ENCODE data around the gene CLIP4.
A peak's percentile ranks its signal among the peaks of the same experiment; 100 is the strongest.
"Not testable (repeated sequence)": the region's sequence is repeated elsewhere in the genome, so short reads cannot be mapped to it uniquely, and the experiment has no call there.

The CLIP4 gene, protein sequence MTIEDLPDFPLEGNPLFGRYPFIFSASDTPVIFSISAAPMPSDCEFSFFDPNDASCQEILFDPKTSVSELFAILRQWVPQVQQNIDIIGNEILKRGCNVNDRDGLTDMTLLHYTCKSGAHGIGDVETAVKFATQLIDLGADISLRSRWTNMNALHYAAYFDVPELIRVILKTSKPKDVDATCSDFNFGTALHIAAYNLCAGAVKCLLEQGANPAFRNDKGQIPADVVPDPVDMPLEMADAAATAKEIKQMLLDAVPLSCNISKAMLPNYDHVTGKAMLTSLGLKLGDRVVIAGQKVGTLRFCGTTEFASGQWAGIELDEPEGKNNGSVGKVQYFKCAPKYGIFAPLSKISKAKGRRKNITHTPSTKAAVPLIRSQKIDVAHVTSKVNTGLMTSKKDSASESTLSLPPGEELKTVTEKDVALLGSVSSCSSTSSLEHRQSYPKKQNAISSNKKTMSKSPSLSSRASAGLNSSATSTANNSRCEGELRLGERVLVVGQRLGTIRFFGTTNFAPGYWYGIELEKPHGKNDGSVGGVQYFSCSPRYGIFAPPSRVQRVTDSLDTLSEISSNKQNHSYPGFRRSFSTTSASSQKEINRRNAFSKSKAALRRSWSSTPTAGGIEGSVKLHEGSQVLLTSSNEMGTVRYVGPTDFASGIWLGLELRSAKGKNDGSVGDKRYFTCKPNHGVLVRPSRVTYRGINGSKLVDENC

GRCh38 chr2:29114946-29115609, at the start of gene CLIP4:
Gene CLIP4, plus strand, starts transcription at chr2:29115415. Its CDS starts 5,974 bp downstream, at chr2:29121389.
- peak; percentile 44 for DNase-seq

- no peak for DNase-seq
These were observed 48.8 kb upstream of the CLIP4 start for GRCh38 chr2:29066271-29066860.

GRCh38 chr2:29066997-29067605, 48.1 kb upstream of the CLIP4 start:
- no peak for DNase-seq

DNA sequence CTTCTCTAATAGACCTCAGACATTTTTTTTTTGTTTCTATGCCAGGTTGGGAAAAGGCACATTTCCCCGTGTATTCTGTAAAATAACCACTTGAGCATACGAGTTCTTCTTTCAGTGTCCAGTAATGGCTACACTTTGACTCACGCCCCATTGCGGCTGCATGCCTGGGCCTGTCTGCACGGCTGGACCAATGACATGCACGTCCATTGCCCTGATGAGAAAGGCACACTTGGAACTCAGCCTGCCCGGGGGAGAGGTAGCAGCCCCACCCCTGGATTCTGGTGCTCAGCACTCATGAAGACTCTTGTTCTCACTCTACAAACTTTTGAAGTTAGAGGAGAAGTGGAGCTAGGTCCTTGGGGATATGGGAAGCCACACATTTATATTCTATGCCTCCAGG, 46.7 kb upstream of the CLIP4 start:
- DNase-seq, result no peak

- DNase-seq, result no peak
These were observed 44.7 kb upstream of the CLIP4 start for GRCh38 chr2:29070526-29070925.

- no peak for DNase-seq
These were observed 43.9 kb upstream of the CLIP4 start for GRCh38 chr2:29071032-29071975.

DNA sequence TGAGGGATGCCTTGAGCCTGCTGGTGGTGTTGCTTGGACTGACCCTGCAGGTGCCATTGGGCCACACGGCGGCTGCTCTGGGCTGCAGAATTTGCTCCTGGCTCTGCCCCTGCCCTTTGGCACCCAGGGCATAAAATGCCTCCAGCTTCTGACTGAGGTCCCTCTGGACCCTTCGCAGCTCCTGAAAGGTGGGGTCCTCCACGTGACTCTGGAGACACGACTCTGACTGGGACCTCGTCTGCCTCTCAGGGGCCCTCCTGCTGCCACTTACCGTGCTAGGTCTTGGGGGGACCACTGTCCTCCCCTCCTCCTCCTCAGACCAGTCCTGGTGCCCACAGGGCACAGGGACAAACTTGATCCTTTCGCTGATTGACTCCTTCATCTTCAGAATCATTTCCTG, 43.0 kb upstream of the CLIP4 start:
- no peak for DNase-seq

DNA sequence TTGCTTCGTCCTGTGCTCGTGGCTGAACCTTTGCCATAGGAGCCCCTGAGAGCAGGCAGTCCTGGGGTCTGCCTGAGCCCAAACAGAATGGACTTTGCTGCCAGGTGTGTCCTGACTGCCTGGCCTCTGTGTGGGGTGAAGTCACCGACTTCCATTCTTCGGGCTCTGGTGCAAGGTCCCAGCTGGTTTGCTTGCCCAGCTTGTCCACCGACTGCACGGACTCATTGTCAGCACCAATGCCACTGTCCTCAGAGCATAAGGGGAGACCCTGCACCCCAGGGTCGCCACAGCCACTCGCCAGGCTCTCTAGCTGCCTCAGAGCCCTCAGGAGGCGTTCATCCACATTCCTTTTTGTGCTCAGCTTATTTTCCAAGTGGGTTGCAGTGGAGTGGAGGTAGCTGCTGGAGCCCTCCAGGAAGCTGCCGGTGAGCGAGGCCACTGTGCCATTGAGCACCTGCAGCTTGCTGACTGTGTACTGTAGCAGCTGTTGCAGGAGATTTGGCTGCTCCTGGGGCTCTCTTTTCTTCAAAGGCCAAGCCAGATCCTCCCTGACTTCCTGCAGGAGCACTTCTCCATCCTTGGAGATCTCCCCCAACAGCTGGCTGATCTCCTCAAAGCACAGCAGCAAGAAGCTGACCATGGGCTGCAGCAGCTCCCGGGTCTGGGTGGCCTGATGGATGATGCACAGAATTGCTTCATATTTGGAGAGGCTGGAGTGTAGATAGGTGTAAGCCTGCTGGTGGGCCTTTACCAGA, 42.1 kb upstream of the CLIP4 start:
- DNase-seq, result no peak

GRCh38 chr2:29073933-29074332, 41.3 kb upstream of the CLIP4 start:
- DNase-seq, result no peak

DNA sequence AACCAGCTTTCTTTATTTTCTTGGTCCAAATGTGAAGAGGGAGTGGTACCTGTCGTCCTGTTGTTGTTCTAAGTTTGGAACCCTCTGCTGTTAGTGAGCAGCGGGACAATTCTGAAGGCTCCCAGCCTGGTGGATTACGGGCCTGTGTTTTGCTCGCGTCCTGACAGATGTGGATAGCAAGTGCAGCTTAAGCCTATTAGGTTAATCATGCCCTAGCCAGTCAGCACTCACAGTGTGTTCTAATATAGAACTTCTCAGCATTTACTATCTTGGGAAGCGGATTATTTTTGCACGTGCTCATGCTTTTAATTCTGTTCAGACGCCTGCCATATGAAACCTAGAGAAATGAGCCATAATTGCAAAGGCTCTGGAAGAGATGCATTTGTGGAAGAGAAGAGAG, 40.8 kb upstream of the CLIP4 start, which contains the start of gene PCARE:
Gene PCARE (minus strand): TSS at position 113 of the 400 bp plus-strand sequence. CDS start 262 bp downstream, outside the sequence.
- no peak for DNase-seq

DNA sequence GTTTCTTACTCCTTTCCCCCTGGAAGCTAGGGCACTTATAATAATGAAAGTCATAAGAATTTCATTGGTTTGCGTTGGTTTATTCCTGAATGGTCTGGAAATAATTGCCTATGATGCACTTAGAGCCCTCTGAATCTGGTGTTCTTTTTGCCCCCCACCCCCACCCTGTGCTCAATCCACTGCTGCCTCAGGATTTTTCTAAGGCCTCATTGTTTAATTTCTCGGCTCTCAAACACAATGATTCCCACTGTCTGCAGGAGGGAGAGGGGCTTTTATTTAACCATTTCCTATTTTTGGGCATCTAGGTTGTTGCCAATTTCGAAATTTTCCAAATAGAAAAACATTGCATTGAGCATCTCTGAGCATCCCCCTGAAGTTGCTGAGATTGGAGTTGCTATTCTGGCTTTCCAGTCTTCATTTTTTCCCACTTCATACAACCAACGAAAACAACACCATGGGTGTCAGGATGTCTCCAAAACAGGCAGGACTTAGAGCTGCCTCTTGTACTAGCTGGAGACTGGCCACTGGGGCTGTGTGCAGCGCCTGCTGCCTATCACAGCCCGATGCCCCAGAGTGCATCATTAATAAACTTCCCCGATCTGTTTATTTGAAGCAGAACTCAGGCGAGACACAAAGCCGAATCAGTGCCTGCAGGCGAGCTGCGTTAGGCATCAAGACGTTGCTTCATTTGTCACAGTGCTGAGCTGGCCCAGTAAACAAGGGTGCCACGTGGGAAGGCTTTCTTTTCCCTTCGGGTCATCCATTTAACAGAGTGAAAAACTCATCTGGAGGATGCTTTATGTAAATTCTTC, 39.1 kb upstream of the CLIP4 start:
- no peak for DNase-seq

DNA sequence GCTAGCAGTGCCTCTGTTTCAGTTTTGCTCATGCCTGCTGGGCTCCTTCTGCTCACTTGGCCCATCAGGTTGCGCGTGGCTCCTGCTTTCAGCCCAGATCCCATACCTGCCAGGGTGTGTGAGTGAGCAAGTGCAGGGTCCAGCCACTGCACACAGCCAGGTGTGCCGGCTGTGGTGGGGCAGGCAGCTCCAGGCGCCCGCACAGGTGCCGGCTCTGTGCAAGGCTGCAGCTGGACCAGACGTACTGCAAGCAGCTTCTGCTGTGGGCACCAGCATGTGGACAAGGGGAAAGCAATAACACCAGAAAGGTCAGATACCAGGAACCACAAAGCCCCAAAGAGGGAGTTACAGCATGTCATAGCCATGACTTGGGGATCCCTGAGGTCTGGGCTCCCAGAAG, 35.3 kb upstream of the CLIP4 start:
- no peak for DNase-seq

DNA sequence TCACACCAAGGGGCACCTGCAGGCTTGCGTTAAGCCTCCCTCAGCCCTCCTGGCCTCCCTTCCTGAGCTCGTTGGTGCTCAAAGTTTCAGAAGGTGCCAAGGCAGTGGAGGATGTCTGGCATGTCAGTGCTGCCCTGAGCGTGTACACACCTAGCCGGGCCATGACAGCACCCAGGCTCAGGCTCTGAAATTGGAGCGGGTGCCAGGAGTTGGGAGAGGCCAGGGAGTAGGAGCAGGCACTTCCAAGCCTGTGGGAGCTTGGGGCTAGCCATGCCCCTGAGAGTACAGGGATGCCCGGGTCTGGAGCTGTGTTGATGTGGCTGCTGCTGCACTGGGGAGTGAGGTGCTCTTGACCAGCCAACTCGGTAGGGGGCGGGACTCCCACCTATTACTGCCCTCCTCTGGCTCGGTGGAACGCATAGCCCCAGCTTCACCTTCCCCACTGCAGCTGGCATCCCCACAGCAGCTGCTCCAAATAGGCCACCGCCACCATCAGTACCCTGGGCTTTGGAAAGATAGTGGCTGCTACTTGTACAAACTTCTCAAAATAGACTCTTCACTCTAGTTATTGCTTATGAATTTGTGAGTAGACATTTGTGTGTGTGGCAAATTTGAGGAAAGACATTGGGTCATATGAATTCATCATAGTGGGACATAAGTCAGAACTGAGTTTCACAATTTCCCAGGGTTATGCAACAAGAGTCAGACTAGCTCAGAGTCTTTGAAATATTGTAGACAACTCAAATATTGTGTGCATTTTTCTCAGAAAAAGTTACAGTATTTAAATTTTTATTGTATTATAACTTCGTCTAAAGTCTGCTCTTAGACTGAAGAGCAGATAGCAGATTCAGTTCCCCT, 34.1 kb upstream of the CLIP4 start:
- DNase-seq, result no peak

DNA sequence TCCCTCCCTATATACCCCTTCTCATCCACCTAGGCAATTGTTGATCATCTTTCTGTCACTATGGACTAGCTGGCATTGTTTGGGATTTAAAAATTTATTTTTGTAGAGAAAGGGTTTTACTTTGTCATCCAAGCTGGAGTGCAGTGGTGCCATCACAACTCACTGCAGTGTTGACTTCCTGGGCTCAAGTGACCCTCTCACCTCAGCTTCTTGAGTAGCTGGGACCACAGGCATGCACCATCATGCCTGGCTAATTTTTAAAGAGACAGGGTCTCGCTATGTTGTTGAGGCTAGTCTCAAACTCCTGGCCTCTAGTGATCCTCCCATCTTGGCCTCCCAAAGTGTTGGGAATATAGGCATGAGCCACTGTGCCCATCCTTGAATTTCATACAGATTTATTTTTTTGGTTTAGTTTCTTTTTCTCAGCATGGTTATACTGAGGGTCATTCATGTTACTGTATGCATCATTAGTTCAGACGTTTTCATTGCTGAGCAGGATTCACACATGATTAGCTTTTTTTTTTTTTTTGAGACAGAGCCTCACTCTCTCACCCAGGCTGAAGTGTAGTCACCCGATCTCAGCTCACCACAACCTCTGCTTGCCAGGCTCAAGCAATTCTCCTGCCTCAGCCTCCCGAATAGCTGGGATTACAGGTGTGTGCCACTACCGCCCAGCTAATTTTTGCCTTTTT, 32.3 kb upstream of the CLIP4 start:
- no peak for DNase-seq

GRCh38 chr2:29084554-29084953, 30.7 kb upstream of the CLIP4 start:
- no peak for DNase-seq

GRCh38 chr2:29090311-29090710, 24.9 kb upstream of the CLIP4 start:
- DNase-seq, result not testable (repeated sequence)

DNA sequence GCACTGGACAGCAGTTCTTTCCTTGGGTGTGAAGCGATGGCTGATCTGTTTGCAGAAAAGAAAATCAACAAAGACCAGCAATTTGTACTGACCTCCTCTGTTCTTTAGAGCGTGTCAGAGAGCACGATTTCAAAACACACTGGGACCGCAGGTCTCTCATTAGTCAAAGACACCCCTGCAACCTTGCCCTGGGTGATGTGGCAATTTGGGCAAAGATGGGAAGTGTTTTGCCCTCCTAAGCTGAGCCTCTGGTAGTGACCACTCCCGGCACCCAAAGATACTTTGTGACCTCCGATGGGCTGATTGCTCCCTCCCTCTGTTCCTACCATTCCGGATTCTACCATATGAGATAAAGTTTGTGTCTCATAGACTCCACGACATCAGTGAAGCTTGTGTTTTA, 18.2 kb upstream of the CLIP4 start:
- no peak for DNase-seq

DNA sequence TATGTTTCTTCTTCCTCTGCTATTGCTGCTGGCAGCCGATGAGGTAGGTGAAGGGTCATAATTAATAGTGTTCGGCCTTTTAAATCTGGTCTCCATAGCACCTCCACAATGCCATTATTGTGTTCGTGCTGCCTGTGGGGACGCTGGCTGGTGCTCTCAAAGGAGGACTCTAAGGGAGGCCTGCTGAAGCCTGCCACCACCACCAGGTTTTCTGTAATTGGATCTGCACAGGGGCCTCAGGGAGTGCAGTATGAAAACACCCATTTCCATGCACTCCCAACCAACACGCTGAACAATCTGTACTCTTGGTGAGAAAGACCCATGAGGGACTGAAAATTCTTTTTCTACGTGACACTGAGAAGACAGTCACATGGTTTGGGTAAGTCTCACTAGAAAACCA, 17.6 kb upstream of the CLIP4 start:
- no peak for DNase-seq
